IMR-90 (cell line): ENCODE data around the gene VTN. TPM values are rescaled to one million over a fixed set of nuclear protein-coding genes. Genes with fewer than 3 reads are reported as not detected.
A peak's percentile ranks its signal among the peaks of the same experiment; 100 is the strongest.

Experiments
- ATAC-seq: fragments of 200-7000 bp; cut with Tn5 transposase; 2 replicates; pipeline ENCODE4 v1.9.1; 2020; ENCODE audit warnings: low read depth, mild to moderate bottlenecking, moderate library complexity
- BruUV-seq: library from RNA; stranded (reverse); fragments of 400-500 nt; replicated peaks from 2 replicates; lab custom pipeline; 2021; lab: Mats Ljungman, UMichigan
- CTCF ChIA-PET: fragments of 300-600 bp; formaldehyde crosslinking; extraction: SDS; loops from one replicate; lab custom pipeline; 2021; ENCODE audit warnings: antibody characterized with exemption; lab: Yijun Ruan, JAX
- POLR2A ChIA-PET: fragments of 300-600 bp; sonication (Branson Sonifier 250); formaldehyde crosslinking; loops from one replicate; lab custom pipeline; 2022; ENCODE audit warnings: antibody characterized with exemption; ENCODE audit not compliant: unreplicated experiment; lab: Charles Lee
- DNase-seq: peaks from one replicate; pipeline ENCODE4 v3.0.0; 2013
- H2AFZ ChIP-seq: replicated peaks from 2 replicates; pipeline ENCODE3; 2013; ENCODE audit warnings: low read length, mild to moderate bottlenecking; ENCODE audit not compliant: poor library complexity
- H2AK5ac ChIP-seq: 2 replicates; pipeline ENCODE4 v1.6.1; 2013; ENCODE audit warnings: low read depth, low read length, inconsistent platforms
- H2AK9ac ChIP-seq: replicated peaks from 2 replicates; pipeline ENCODE3; 2013; ENCODE audit warnings: mild to moderate bottlenecking, low read depth, low read length, moderate library complexity; ENCODE audit not compliant: poor library complexity
- H2BK120ac ChIP-seq: 2 replicates; pipeline ENCODE4 v1.6.1; 2013; ENCODE audit warnings: low read depth, low read length, inconsistent platforms
- H2BK15ac ChIP-seq: 3 replicates; pipeline ENCODE4 v1.6.1; 2013; ENCODE audit warnings: low read depth, low read length, inconsistent platforms
- H2BK20ac ChIP-seq: 2 replicates; pipeline ENCODE4 v1.6.1; 2013; ENCODE audit warnings: low read depth, mild to moderate bottlenecking, inconsistent platforms, low read length, moderate library complexity
- H2BK5ac ChIP-seq: 2 replicates; pipeline ENCODE4 v1.6.1; 2013; ENCODE audit warnings: mild to moderate bottlenecking, low read depth, low read length, inconsistent platforms; ENCODE audit not compliant: poor library complexity, severe bottlenecking
- H3K14ac ChIP-seq: replicated peaks from 2 replicates; pipeline ENCODE4 v1.6.1; 2013; ENCODE audit warnings: low read depth, low read length, inconsistent platforms
- H3K18ac ChIP-seq: 2 replicates; pipeline ENCODE4 v1.6.1; 2013; ENCODE audit warnings: low read depth, low read length, control low read depth
- H3K23ac ChIP-seq: 2 replicates; pipeline ENCODE4 v1.6.1; 2013; ENCODE audit warnings: low read depth, low read length, inconsistent platforms
- H3K27ac ChIP-seq: 2 replicates; pipeline ENCODE4 v1.5.1; 2013; ENCODE audit warnings: mild to moderate bottlenecking, control low read depth, low read length; ENCODE audit not compliant: insufficient read depth
- H3K27me3 ChIP-seq: 2 replicates; pipeline ENCODE4 v1.6.1; 2013; ENCODE audit warnings: low read length; ENCODE audit not compliant: control insufficient read depth, insufficient read depth
- H3K36me3 ChIP-seq: 2 replicates; pipeline ENCODE4 v1.6.1; 2013; ENCODE audit warnings: low read length, mixed read lengths; ENCODE audit not compliant: control insufficient read depth, insufficient read depth
- H3K4ac ChIP-seq: 2 replicates; pipeline ENCODE4 v1.6.1; 2013; ENCODE audit warnings: low read depth, low read length, inconsistent platforms
- H3K4me1 ChIP-seq: 2 replicates; pipeline ENCODE4 v1.6.1; 2013; ENCODE audit warnings: low read length, mixed read lengths; ENCODE audit not compliant: control insufficient read depth, insufficient read depth
- H3K4me2 ChIP-seq: 2 replicates; pipeline ENCODE4 v1.6.1; 2013; ENCODE audit warnings: low read depth, mild to moderate bottlenecking, control low read depth, low read length, moderate library complexity
- H3K4me3 ChIP-seq: 2 replicates; pipeline ENCODE4 v1.5.1; 2013; ENCODE audit warnings: low read depth, mild to moderate bottlenecking, control low read depth, low read length, moderate library complexity; ENCODE audit not compliant: insufficient read depth
- H3K56ac ChIP-seq: 2 replicates; pipeline ENCODE4 v1.6.1; 2013; ENCODE audit warnings: low read length, inconsistent platforms; ENCODE audit not compliant: insufficient read depth; ENCODE audit errors: extremely low read depth
- H3K79me1 ChIP-seq, 2 experiments: 2 replicates each; pipeline ENCODE4 v1.6.1; 2013; ENCODE audit warnings: low read length in 2 of 2, inconsistent platforms in 1 of 2, low read depth in 1 of 2
- H3K9ac ChIP-seq: 2 replicates; pipeline ENCODE4 v1.6.1; 2013; ENCODE audit warnings: low read depth, low read length, control low read depth
- H3K9me1 ChIP-seq: 2 replicates; pipeline ENCODE4 v1.6.1; 2013; ENCODE audit warnings: low read length, inconsistent platforms; ENCODE audit not compliant: insufficient read depth
- H3K9me3 ChIP-seq: 2 replicates; pipeline ENCODE4 v1.6.1; 2013; ENCODE audit warnings: low read length; ENCODE audit not compliant: control insufficient read depth, insufficient read depth
- H4K20me1 ChIP-seq: 2 replicates; pipeline ENCODE4 v1.6.1; 2013; ENCODE audit warnings: low read length, inconsistent platforms; ENCODE audit not compliant: insufficient read depth
- H4K5ac ChIP-seq: 2 replicates; pipeline ENCODE4 v1.6.1; 2013; ENCODE audit warnings: mild to moderate bottlenecking, low read depth, low read length, control low read depth
- H4K8ac ChIP-seq, 2 experiments: 2 replicates each; pipeline ENCODE4 v1.6.1; 2013; ENCODE audit warnings: low read depth in 2 of 2, low read length in 2 of 2, control low read depth in 1 of 2, inconsistent platforms in 1 of 2
- H4K91ac ChIP-seq: 2 replicates; pipeline ENCODE4 v1.6.1; 2013; ENCODE audit warnings: low read depth, low read length, inconsistent platforms; ENCODE audit not compliant: insufficient read depth
- MAFK ChIP-seq: IDR thresholded peaks from 2 replicates; pipeline ENCODE4 v1.6.1; 2012; ENCODE audit warnings: low read depth, low read length, improper control_type of control experiment
- MXI1 ChIP-seq: IDR thresholded peaks from 2 replicates; pipeline ENCODE4 v1.6.1; 2012; ENCODE audit warnings: low read depth, mild to moderate bottlenecking, low read length, moderate library complexity, borderline replicate concordance
- WGBS, 2 experiments: methylation state at CpG; one replicate each; pipeline versions ENCODE4 v1.1.5 to v1.1.7; 2013; ENCODE audit warnings: missing lambda C conversion rate in 2 of 2; ENCODE audit not compliant: insufficient read length in 1 of 2; ENCODE audit errors: extremely low coverage in 2 of 2; 5-methylcytosine and 5-hydroxymethylcytosine counted together
- dilution Hi-C: fragments of 300-500 bp; cut with HindIII; formaldehyde crosslinking; loops from one replicate; pipeline ENCODE4 v1.14.3; 2018; ENCODE audit warnings: low sequenced_read_pairs; ENCODE audit not compliant: unreplicated experiment
- in situ Hi-C: fragments of 300-500 bp; cut with MboI; formaldehyde crosslinking; loops from 3 replicates; pipeline ENCODE4 v1.14.3; 2019; ENCODE audit warnings: low sequenced_read_pairs, inconsistent platforms, mixed read lengths
- intact Hi-C: fragments of 100-400 bp; cut with micrococcal nuclease; formaldehyde crosslinking; loops from 2 replicates; pipeline ENCODE4 v1.10.0; 2022
- polyA plus RNA-seq, 3 experiments: library from polyadenylated mRNA; depleted of rRNA; stranded (reverse); fragments of >200 nt; gene quantifications; 2 replicates each; pipeline ENCODE4 v1.2.3, GENCODE V29; 2012; ENCODE audit warnings: low replicate concordance in 1 of 3
- total RNA-seq: library from RNA; depleted of rRNA; stranded (reverse); fragments of >200 nt; gene quantifications from 2 replicates; pipeline ENCODE4 v1.2.3, GENCODE V29; 2012

VTN gene
- total and polyA plus RNA-seq, 2 of the 4 experiments (the other 2 are of a cell fraction), result 0.18 to 1.0 TPM

DNA sequence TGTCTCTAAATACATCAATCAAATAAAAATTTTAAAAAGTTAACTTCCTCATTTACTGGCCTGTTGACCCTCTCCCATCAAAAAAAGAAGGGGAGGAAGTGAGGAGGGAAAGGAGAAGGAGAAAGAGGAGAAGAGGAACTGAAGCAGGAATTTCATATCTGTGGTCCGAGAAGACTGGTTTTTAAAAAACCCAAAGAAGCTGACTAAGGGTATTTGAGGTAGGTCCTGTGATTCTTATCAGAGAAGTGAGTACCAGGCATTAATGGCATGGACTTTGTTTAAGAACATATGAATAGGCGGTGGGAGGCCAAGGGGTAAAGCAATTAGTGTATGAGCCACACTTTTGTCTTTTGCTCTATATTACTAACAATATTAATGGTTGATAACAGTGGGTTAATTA lies 33.9 kb upstream of the VTN start:
- peaks cover 7% of the 10 kb centered on the region for H3K36me3 ChIP-seq
- no peaks in the 10 kb centered on the region for H3K79me1 ChIP-seq
- peaks cover 18% of the 10 kb centered on the region for H3K9me1 ChIP-seq
- TF ChIP-seq MAFK (peak; percentile 84), MXI1 (no peak)
- no peak overlapping the region for H4K5ac ChIP-seq
- dilution Hi-C loops, result no loop called here
- no peak for DNase-seq
- no peak overlapping the region for H3K23ac ChIP-seq
- no peak overlapping the region for H2AK5ac ChIP-seq
- H3K4ac ChIP-seq, result no peak overlapping the region
- no peak overlapping the region for H3K56ac ChIP-seq
- H2BK15ac ChIP-seq, result no peak overlapping the region
- H3K14ac ChIP-seq, result no peak overlapping the region
- H2BK120ac ChIP-seq, result no peak overlapping the region
- H2AFZ ChIP-seq, result no peak overlapping the region
- 88% methylated on average over 1 of the region's 2 CpGs; no CpG with 5 or more reads in 1 of the 2 experiments for WGBS, 2 experiments
- BruUV-seq, result no TSS peak
- CTCF ChIA-PET, result no interaction called here
- H3K4me1 ChIP-seq, result peaks cover 3% of the 10 kb centered on the region
- no peaks in the 10 kb centered on the region for H3K9me3 ChIP-seq
- H4K20me1 ChIP-seq, result no peaks in the 10 kb centered on the region
- H2BK5ac ChIP-seq, result no peak overlapping the region
- 0 out of 2 replicates have a peak, but pooled peaks cover 2% of the 10 kb centered on the region for H3K27me3 ChIP-seq
- no peak overlapping the region for H3K4me2 ChIP-seq
- H2BK20ac ChIP-seq, result no peak overlapping the region
- H2AK9ac ChIP-seq, result no peak overlapping the region
- intact Hi-C loops, result loop anchor here (10.0 kb wide), 1 partner anchor 141 kb away; no protein-coding TSS in a partner anchor
- no peak for ATAC-seq
- POLR2A ChIA-PET, result no interaction called here
- no peak overlapping the region for H3K27ac ChIP-seq
- H4K8ac ChIP-seq, result no peak overlapping the region
- H3K18ac ChIP-seq, result no peak overlapping the region
- H3K9ac ChIP-seq, result no peak overlapping the region
- no peak overlapping the region for H4K91ac ChIP-seq
- in situ Hi-C loops, result no loop called here
- no peak overlapping the region for H3K4me3 ChIP-seq
